VCaP (cell line): ENCODE measurements around the gene ANKLE2.

Experiments used
- H3K27ac ChIP-seq: fragments of 450-650 bp; 2 replicates; pipeline ENCODE4 v1.5.1; 2017
- CTCF ChIP-seq: fragments of 450-650 bp; conservative IDR thresholded peaks from 2 replicates; pipeline ENCODE4 v1.5.1; 2017; ENCODE audit warnings: mild to moderate bottlenecking, moderate library complexity

The ANKLE2 gene

GRCh38 chr12:132729541-132730320, 31.9 kb downstream of the ANKLE2 start:
- no peak overlapping the region for H3K27ac ChIP-seq

GRCh38 chr12:132728502-132728901, 33.1 kb downstream of the ANKLE2 start:
- no peak overlapping the region for H3K27ac ChIP-seq

More at GRCh38 chr12:132729541-132730320, 31.9 kb downstream of the ANKLE2 start:
- no peak for TF ChIP-seq CTCF

GRCh38 chr12:132727091-132727794, 34.4 kb downstream of the ANKLE2 start:
- H3K27ac ChIP-seq = no peak overlapping the region
- TF ChIP-seq CTCF = no peak

More at GRCh38 chr12:132728502-132728901, 33.1 kb downstream of the ANKLE2 start:
- TF ChIP-seq CTCF = no peak

- TF ChIP-seq CTCF = no peak
- no peak overlapping the region for H3K27ac ChIP-seq
Measured at GRCh38 chr12:132726386-132726785, 35.2 kb downstream of the ANKLE2 start.

GRCh38 chr12:132724506-132725241, 37.0 kb downstream of the ANKLE2 start:
- no peak overlapping the region; the same call in 1 of the 2 replicates for H3K27ac ChIP-seq

GRCh38 chr12:132723764-132724140, 37.9 kb downstream of the ANKLE2 start:
- H3K27ac ChIP-seq = no peak overlapping the region; the same call in 1 of the 2 replicates
- no peak for TF ChIP-seq CTCF

More at GRCh38 chr12:132724506-132725241, 37.0 kb downstream of the ANKLE2 start:
- no peak for TF ChIP-seq CTCF
